H9 (cell line): Measurements from ENCODE around the gene FAM25G. TPM values are rescaled to one million over a fixed set of nuclear protein-coding genes. Genes with fewer than 3 reads are reported as not detected.

Source experiments
- DNase-seq: peaks from one replicate; pipeline ENCODE4 v3.0.0-alpha.2; 2017
- H2AFZ ChIP-seq: one replicate; pipeline ENCODE4 v1.6.1; 2013; ENCODE audit warnings: mild to moderate bottlenecking, low read length, control low read depth, moderate library complexity
- H2AK5ac ChIP-seq: 2 replicates; pipeline ENCODE4 v1.6.1; 2013; ENCODE audit warnings: low read length, control low read depth, mixed read lengths; ENCODE audit not compliant: insufficient read length
- H2BK120ac ChIP-seq: one replicate; pipeline ENCODE4 v1.6.1; 2013; ENCODE audit warnings: low read depth, mild to moderate bottlenecking, low read length, control low read depth, inconsistent platforms; ENCODE audit not compliant: poor library complexity, severe bottlenecking
- H2BK12ac ChIP-seq: 2 replicates; pipeline ENCODE4 v1.6.1; 2013; ENCODE audit warnings: low read length, control low read depth, mixed read lengths, low read depth; ENCODE audit not compliant: insufficient read length
- H2BK15ac ChIP-seq: 2 replicates; pipeline ENCODE4 v1.6.1; 2013; ENCODE audit warnings: low read depth, low read length, control low read depth
- H2BK20ac ChIP-seq: one replicate; pipeline ENCODE4 v1.6.1; 2013; ENCODE audit warnings: low read depth, mild to moderate bottlenecking, low read length, control low read depth, inconsistent platforms; ENCODE audit not compliant: poor library complexity, severe bottlenecking
- H2BK5ac ChIP-seq: 2 replicates; pipeline ENCODE4 v1.6.1; 2013; ENCODE audit warnings: low read length, control low read depth, mixed read lengths; ENCODE audit not compliant: insufficient read length
- H3K14ac ChIP-seq: 2 replicates; pipeline ENCODE4 v1.6.1; 2013; ENCODE audit warnings: low read length, control low read depth; ENCODE audit not compliant: insufficient read depth
- H3K18ac ChIP-seq: 2 replicates; pipeline ENCODE4 v1.6.1; 2013; ENCODE audit warnings: low read depth, mild to moderate bottlenecking, mixed read lengths, low read length, control low read depth; ENCODE audit not compliant: insufficient read length
- H3K23ac ChIP-seq: 2 replicates; pipeline ENCODE4 v1.6.1; 2013; ENCODE audit warnings: low read length, control low read depth, mixed read lengths, low read depth; ENCODE audit not compliant: insufficient read length
- H3K23me2 ChIP-seq: 2 replicates; pipeline ENCODE4 v1.6.1; 2013; ENCODE audit warnings: low read depth, mild to moderate bottlenecking, mixed read lengths, low read length, control low read depth; ENCODE audit not compliant: insufficient read length, poor library complexity, severe bottlenecking
- H3K27ac ChIP-seq: 2 replicates; pipeline ENCODE4 v1.5.1; 2013; ENCODE audit warnings: low read length, control low read depth, mixed read lengths, low read depth; ENCODE audit not compliant: insufficient read length
- H3K27me3 ChIP-seq: 2 replicates; pipeline ENCODE4 v1.6.1; 2013; ENCODE audit warnings: low read length, control low read depth, inconsistent platforms; ENCODE audit not compliant: insufficient read depth
- H3K4ac ChIP-seq: 2 replicates; pipeline ENCODE4 v1.6.1; 2013; ENCODE audit warnings: low read depth, mild to moderate bottlenecking, control low read depth, inconsistent platforms, low read length, moderate library complexity
- H3K4me1 ChIP-seq: 2 replicates; pipeline ENCODE4 v1.6.1; 2013; ENCODE audit warnings: low read length, control low read depth, inconsistent platforms; ENCODE audit not compliant: insufficient read depth
- H3K4me2 ChIP-seq: 2 replicates; pipeline ENCODE4 v1.6.1; 2013; ENCODE audit warnings: low read length, control low read depth, mixed read lengths; ENCODE audit not compliant: insufficient read length, insufficient read depth
- H3K56ac ChIP-seq: 2 replicates; pipeline ENCODE4 v1.6.1; 2013; ENCODE audit warnings: low read depth, mild to moderate bottlenecking, mixed read lengths, low read length, control low read depth; ENCODE audit not compliant: insufficient read length
- H3K79me1 ChIP-seq: 2 replicates; pipeline ENCODE4 v1.6.1; 2013; ENCODE audit warnings: low read depth, mild to moderate bottlenecking, moderate library complexity, low read length, control low read depth, inconsistent platforms; ENCODE audit not compliant: insufficient read depth, poor library complexity, severe bottlenecking
- H3K79me2 ChIP-seq: 2 replicates; pipeline ENCODE4 v1.6.1; 2013; ENCODE audit warnings: low read length, control low read depth, inconsistent platforms; ENCODE audit not compliant: insufficient read depth
- H3K9ac ChIP-seq: 2 replicates; pipeline ENCODE4 v1.6.1; 2013; ENCODE audit warnings: low read length, control low read depth, mixed read lengths; ENCODE audit not compliant: insufficient read length; ENCODE audit errors: extremely low read depth
- H3K9me3 ChIP-seq: one replicate; pipeline ENCODE4 v1.6.1; 2013; ENCODE audit warnings: low read depth, low read length, inconsistent platforms; ENCODE audit not compliant: control insufficient read depth
- H3T11ph ChIP-seq: one replicate; pipeline ENCODE4 v1.6.1; 2013; ENCODE audit warnings: mild to moderate bottlenecking, low read length, control low read depth, inconsistent platforms
- H4K20me1 ChIP-seq: one replicate; pipeline ENCODE4 v1.6.1; 2013; ENCODE audit not compliant: control insufficient read depth, insufficient read length, insufficient read depth
- H4K5ac ChIP-seq: 2 replicates; pipeline ENCODE4 v1.6.1; 2013; ENCODE audit warnings: low read depth, mild to moderate bottlenecking, mixed read lengths, low read length, control low read depth; ENCODE audit not compliant: insufficient read length
- H4K8ac ChIP-seq: replicated peaks from 2 replicates; pipeline ENCODE4 v1.6.1; 2013; ENCODE audit warnings: low read length, control low read depth, mixed read lengths, low read depth; ENCODE audit not compliant: insufficient read length
- H4K91ac ChIP-seq: 2 replicates; pipeline ENCODE4 v1.6.1; 2013; ENCODE audit warnings: low read depth, mild to moderate bottlenecking, moderate library complexity, mixed read lengths, low read length, control low read depth; ENCODE audit not compliant: insufficient read length
- H3K27ac Mint-ChIP-seq, 3 experiments: 2 replicates in 2 of 3; 3 replicates in 1 of 3; pipeline ENCODE4 v1.8.0; 2020 to 2021; ENCODE audit warnings: mixed read lengths in 3 of 3, mild to moderate bottlenecking in 1 of 3, moderate library complexity in 1 of 3
- H3K27me3 Mint-ChIP-seq: 2 replicates; pipeline ENCODE4 v1.8.0; 2021; ENCODE audit warnings: low read depth, mild to moderate bottlenecking, moderate library complexity, mixed read lengths
- H3K36me3 Mint-ChIP-seq, 3 experiments: 2 replicates in 2 of 3; 3 replicates in 1 of 3; pipeline ENCODE4 v1.8.0; 2020 to 2021; ENCODE audit warnings: low read depth in 3 of 3, mixed read lengths in 3 of 3; ENCODE audit not compliant: insufficient read depth in 1 of 3
- H3K4me1 Mint-ChIP-seq, 2 experiments: 2 replicates each; pipeline ENCODE4 v1.8.0; 2020; ENCODE audit warnings: mixed read lengths in 2 of 2
- H3K4me3 Mint-ChIP-seq, 2 experiments: 2 replicates in 1 of 2; 3 replicates in 1 of 2; pipeline ENCODE4 v1.8.0; 2020 to 2021; ENCODE audit warnings: mild to moderate bottlenecking in 2 of 2, mixed read lengths in 2 of 2, moderate library complexity in 1 of 2
- H3K9me3 Mint-ChIP-seq, 2 experiments: 2 replicates in 1 of 2; 3 replicates in 1 of 2; pipeline ENCODE4 v1.8.0; 2020; ENCODE audit warnings: mild to moderate bottlenecking in 2 of 2, mixed read lengths in 2 of 2, moderate library complexity in 1 of 2
- WGBS: extraction: QIAGEN DNeasy Blood & Tissue Kit; methylation state at CpG from one replicate; pipeline ENCODE4 v1.1.7; 2013; ENCODE audit warnings: missing lambda C conversion rate, low lambda C conversion rate, mixed read lengths; ENCODE audit not compliant: insufficient read length; ENCODE audit errors: extremely low coverage; 5-methylcytosine and 5-hydroxymethylcytosine counted together
- total RNA-seq: library from RNA; stranded (reverse); gene quantifications from 2 replicates; pipeline ENCODE4 v1.2.1, GENCODE V29; 2021
- TF ChIP-seq, protein P1 (sequence below): fragments of 200-600 bp; sonication (generic); conservative IDR thresholded peaks from 3 replicates; pipeline ENCODE4 v1.8.0; 2021; ENCODE audit warnings: antibody characterized with exemption, mild to moderate bottlenecking

FAM25G gene
- total RNA-seq, 1 experiment from 2014 or later = not detected

- Histone ChIP-seq H2BK5ac (no peak overlapping the region), H3T11ph (no peak overlapping the region), H3K79me1 (no peaks in the 10 kb centered on the region), H3K27me3 (no peaks in the 10 kb centered on the region), H3K4me1 (no peaks in the 10 kb centered on the region), H3K27ac (no peak overlapping the region), H3K79me2 (no peaks in the 10 kb centered on the region), H2BK20ac (no peak overlapping the region), H3K18ac (no peak overlapping the region), H3K4me2 (no peak overlapping the region), H3K23me2 (no peaks in the 10 kb centered on the region), H3K14ac (no peak overlapping the region), H4K5ac (no peak overlapping the region), H3K56ac (no peak overlapping the region), H2BK15ac (no peak overlapping the region), H4K91ac (no peak overlapping the region), H3K4ac (no peak overlapping the region), H2AFZ (no peak overlapping the region), H4K8ac (no peak overlapping the region), H3K9ac (no peak overlapping the region), H2AK5ac (no peak overlapping the region), H3K9me3 (no peaks in the 10 kb centered on the region), H2BK120ac (no peak overlapping the region), H4K20me1 (no peaks in the 10 kb centered on the region), H3K23ac (no peak overlapping the region), H2BK12ac (no peak overlapping the region)
- TF ChIP-seq, protein P1, sequence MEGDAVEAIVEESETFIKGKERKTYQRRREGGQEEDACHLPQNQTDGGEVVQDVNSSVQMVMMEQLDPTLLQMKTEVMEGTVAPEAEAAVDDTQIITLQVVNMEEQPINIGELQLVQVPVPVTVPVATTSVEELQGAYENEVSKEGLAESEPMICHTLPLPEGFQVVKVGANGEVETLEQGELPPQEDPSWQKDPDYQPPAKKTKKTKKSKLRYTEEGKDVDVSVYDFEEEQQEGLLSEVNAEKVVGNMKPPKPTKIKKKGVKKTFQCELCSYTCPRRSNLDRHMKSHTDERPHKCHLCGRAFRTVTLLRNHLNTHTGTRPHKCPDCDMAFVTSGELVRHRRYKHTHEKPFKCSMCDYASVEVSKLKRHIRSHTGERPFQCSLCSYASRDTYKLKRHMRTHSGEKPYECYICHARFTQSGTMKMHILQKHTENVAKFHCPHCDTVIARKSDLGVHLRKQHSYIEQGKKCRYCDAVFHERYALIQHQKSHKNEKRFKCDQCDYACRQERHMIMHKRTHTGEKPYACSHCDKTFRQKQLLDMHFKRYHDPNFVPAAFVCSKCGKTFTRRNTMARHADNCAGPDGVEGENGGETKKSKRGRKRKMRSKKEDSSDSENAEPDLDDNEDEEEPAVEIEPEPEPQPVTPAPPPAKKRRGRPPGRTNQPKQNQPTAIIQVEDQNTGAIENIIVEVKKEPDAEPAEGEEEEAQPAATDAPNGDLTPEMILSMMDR = no peak
- no peaks in the 10 kb centered on the region; the same call in none of the 2 replicates for H3K27me3 Mint-ChIP-seq
- no peak for DNase-seq
- H3K9me3 Mint-ChIP-seq = peaks cover 11 to 13% of the 10 kb centered on the region in 2 experiments; a peak in 4 of 5 replicates
- H3K4me3 Mint-ChIP-seq = no peak overlapping the region
- WGBS = no CpG with 5 or more reads among the region's 1 CpG
- no peaks in the 10 kb centered on the region for H3K4me1 Mint-ChIP-seq
- no peak overlapping the region for H3K27ac Mint-ChIP-seq
- H3K36me3 Mint-ChIP-seq = no peaks in the 10 kb centered on the region; a peak in 2 of 7 replicates
Measured at GRCh38 chr10:47445720-47446119, 45.8 kb downstream of the FAM25G start.
